ENCODE results near the gene GTF3C1.

The GTF3C1 gene

DNA sequence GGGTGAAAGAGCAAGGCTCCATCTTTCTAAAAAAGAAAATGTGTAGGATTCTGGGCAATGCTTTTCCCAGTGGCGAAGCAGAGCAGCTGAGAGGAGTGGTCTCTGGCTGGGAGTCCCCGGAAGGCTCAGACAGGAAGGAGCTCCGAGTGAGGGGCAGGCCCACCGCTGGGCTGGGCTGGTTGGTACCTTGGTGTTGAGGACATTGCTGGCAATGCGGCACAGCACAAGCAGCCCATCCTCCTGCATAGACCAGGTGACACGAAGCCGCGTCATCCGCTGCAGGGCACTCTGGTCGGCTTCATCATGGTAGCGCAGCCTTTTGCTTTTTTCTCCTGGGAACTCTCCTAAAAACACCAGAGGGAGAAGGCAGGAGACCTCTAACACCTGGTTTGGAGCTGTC, 63.9 kb downstream of the GTF3C1 start:
- DNase-seq (ENCODE audit: low read depth): no peak

DNA sequence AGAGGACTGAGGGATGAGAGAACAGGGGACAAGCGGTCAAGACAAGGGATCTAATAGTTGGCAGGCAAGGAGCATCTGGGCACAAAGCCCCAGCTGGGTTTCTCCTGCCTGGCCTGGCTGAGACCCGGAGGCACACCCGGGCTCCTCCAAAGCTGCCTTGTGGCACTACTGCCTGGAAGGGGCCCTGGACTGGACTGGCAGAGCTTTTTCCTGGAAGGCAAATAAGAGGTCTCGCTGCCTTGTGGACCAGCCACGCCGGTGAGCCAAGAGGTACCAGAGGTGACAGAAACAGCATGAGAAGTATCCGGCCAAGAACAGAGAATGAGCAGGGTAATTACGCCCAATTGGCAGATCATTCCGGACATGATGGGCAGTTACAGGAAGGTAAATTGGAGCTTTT, 64.6 kb downstream of the GTF3C1 start:
- DNase-seq (ENCODE audit: low read depth): no peak

DNA sequence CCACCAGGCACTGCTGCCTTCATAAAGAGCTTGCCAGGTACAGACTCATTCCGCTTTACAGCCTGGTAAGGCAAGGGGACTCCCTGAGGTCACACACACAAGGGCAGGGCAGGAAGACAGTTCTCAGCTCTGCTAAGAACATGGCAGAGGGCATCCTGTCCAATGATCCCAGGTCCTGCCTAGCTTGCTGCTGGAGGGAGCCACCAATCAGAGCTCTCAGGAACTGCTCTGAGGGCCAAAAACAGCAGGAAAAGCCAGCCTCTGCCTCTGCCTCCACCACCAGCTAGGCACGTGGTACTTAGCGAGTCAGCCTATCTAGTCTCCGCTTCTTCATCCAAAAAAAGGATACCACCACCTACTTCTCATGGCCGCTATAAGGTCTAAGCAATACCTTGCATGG, 66.1 kb downstream of the GTF3C1 start:
- no peak for DNase-seq (ENCODE audit: low read depth)

DNA sequence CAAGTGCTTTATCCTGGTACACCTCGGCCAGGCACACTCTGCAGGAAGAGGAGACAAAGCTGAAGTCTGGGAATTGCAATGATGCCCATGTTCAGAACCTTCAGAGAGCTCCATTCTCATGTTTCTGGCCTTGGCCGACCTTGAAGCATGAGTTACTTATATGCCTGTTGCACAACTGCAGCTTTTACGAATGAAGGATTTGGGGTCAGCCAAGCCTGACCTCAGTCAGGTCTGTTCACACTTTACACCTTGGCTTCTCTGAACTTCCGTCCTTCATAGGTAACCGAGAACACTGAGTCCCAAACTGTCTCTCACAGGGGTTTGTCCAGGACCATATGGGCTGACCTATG, 66.7 kb downstream of the GTF3C1 start:
- DNase-seq (ENCODE audit: low read depth): no peak

DNA sequence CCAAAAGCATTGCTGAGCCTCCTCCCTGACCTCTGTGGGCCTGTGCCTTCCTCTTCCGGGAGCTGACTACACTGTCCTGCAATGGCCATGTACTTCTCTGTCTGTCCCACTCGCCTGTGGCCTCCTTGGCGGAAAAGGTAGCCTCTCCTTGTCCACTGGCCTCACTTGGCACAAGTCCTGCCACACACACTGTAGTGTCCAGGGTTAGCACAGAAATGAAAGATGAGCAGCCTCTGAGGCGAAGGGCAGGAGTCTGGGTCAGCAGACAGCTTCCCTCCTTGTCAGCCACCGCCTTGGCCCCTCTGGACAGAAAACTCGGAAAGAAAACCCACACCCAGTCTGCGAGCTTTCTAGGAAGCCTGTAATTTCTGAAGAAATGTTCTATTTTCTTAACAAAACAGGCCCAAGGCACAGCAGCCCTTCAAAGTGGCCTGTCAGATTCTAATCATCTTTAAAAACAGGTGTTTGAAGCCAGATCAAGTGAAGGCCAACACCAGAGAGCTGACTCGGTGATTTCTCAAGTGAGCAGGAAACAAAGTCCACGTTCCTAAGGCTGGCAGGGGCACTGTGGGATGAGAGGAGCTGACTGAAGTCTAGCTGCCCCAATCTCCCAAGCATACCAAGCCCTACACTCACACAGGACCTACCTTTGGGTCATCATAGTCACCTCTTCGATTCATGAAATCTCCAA, 67.2 kb downstream of the GTF3C1 start:
- DNase-seq (ENCODE audit: low read depth): no peak

DNA sequence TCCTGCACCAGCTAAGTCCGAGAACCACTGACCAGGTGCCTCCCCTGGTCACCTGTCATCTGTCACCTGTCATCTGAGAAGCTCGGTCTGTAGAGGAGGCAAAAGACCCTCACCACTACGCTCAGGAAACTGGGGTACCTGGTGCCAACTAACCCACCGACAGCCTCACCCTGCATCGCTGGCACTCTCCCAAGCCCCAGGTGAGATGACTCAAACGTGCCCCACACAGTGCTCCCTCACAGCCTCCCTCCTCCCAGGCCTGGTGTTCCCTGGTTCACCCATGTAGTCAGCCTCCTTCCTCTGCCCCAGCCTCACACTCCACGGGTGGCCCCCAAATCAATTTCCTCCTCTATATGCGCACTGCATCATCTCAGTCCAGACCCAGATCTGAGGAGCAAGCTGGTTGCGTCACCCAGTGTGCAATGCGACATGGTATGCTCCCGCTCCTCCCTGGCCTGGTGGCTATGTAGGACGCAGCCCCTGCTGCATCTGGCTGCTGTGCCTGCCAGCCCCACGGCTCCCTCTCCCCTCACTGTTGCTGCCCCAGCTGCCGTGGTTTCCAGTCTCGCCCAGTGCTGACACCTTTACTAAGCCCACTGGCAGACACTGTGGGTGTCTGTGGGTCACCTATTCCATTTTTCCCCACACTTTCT, 68.3 kb downstream of the GTF3C1 start:
- DNase-seq (ENCODE audit: low read depth): no peak

DNA sequence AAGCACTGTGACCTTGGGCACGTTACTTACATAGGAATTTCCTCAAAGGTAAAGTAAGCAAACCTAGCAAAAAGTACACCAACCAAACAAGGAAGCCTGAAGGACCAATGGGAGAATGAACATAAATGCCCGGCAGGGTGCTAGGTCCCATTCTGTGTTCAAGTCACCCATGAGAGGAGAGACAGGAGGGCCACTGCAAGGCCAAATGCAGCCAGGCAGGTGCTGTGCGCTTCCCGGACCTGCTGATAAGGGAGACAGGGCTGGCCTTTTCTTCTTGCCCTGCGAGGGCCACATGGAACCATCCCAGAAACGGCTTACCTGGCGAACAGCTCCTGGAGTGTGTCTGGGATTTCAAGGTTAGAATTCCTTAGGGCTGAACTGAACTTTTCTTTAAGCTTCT, 69.0 kb downstream of the GTF3C1 start:
- no peak for DNase-seq (ENCODE audit: low read depth)

DNA sequence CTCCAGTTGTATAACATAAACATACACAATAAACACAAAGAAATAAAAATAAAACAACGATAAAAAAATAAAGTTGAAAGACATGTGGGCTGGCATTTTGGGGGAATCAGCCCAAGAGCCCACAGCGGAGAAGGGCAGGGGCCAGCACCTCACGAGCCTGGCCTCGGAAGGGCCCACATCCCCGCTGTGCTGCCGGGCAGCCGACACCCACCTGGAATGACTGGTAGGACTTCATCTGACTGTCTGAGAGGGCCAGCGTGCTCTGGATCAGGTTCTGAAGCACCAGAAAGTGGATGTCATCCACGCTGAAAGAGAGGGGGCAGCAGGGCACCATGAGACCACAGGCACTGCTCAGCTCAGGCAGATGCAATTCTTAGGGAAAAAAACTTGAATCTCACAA, 73.5 kb downstream of the GTF3C1 start:
- no peak for DNase-seq (ENCODE audit: low read depth)

DNA sequence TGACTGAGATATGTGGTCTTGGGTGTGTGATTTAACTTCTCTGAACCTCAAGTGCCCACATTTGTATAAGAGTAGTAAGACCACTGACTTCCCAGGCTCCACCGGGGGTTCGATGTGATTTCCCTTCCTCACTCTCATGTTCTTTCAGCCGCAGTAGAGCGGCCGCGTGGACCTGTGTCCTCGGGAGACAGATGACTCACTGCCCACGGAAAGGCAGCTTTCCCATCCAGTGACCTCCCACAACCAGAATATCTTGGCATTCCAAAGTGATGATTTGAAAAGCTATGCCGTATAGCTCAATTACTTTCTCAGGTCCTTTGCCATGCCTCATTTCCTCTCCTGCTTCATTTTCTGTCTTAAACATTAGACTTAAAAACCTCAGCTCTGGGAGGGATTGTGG, 74.2 kb downstream of the GTF3C1 start:
- no peak for DNase-seq (ENCODE audit: low read depth)

DNA sequence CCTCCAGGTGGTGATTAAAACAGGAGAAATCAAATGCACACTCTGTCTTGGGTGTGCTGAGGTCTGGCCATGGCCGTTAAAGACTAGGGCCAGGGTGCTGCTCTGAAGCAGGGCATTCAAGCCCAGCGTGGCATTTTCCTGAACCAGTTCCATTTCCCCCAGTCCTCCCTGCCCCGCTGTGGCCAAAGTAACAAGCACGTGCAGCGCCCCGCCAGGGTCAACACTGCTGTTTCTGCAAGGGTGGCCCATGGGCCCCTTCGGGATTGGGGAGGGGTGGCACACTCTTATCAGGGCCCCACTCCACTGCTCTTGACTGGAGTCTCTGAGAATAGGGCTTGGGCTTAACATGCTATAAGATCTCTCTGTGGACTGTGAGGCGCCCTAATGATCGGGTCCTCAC, 74.8 kb downstream of the GTF3C1 start:
- DNase-seq (ENCODE audit: low read depth): no peak

DNA sequence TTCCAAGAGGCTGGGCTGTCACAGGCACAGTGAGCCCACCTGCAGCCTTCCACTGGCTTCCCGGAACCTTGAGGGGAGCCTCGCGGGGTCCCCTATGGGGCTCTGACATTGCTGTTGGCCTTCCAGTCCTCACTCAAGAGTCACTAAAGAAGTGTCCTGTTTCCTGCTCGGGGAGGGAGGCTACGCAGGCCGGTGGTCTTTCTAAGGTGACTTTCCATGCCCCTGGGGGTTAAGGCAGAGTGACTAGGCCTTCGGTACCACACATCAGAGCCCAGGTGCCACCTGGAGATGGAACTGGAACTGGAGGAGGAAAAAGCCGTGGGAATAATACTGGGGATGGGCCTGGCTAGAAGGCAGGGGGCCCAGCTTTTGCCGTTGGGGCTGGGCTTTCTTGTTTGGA, 75.7 kb downstream of the GTF3C1 start:
- DNase-seq (ENCODE audit: low read depth): no peak

DNA sequence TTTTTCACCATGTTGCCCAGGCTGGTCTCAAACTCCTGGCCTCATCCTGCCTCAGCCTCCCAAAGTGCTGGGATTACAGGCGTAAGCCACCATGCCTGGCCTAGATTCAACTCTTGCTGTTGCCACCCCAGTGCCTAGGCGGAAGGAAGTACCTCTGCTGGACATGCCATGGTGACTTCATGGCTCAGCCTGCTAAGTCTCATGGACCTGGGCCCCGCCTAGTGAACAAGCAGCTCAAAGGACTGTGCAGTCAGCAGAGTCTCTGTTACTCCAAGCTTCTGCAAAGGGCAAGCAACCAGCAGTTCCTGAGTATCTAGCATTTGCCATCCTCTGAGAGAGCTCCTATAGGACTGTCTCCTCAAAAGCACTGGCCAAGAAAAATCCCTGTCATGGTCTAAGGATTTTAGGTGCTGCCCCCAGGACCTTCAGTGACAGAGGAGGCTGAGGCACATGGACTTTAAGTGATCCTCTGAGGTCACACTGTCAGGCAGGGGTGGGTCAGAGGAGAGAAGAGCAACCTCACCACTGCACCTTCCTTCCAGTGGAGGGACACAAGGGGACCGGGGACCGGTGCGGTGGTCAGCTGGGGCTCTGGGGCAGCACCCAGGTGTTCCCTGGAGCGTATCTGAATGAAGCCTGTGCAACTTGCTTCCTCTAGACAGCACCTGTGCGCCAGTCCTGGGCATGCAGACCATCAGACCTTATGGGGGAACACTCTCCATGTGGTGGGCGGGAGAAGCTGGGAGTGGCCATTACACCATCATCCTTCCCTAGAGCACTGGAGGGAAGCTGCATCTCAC, 76.4 kb downstream of the GTF3C1 start:
- DNase-seq (ENCODE audit: low read depth): no peak

DNA sequence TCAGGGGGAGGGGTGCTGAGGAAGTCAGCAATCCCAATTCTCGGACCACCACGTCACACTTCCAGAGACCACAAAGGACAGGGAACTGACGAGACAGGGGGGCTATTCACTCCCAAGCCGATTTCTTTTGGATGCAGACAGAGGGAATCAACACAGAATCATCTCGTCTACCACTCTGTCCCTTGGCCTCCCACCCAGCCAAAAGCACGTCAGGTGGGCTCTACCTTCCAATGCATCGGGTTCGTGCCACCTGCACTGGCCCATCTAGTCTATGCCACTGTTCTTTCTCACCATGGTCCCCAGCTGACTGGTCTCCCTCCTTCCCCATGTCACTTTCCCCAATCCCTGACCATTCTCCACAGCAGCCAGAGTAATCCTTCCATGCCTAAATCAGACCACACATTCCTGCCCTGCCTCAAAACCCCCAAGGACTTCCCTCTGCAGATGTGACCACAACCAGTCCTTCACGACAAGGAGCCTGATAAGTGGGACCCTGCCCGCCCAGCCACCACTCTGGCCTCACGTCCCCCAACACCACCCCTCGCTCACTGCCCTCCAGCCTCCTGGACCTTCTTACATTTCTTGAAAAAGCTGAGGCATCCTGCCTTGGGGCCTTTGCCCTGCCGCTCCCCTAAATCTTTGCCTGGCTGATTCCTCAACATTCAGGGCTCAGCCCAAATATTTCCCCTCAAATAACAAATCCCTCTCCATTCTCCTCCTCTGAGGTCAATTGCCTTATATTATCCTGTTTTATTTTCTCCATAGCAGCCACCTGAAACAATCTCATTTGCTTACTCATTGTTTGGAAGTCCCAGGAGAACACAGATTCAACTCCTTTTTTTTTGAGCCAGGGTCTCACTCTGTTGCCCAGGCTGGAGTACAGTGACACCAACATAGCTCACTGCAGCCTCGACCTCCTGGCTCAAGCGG, 77.4 kb downstream of the GTF3C1 start:
- no peak for DNase-seq (ENCODE audit: low read depth)

DNA sequence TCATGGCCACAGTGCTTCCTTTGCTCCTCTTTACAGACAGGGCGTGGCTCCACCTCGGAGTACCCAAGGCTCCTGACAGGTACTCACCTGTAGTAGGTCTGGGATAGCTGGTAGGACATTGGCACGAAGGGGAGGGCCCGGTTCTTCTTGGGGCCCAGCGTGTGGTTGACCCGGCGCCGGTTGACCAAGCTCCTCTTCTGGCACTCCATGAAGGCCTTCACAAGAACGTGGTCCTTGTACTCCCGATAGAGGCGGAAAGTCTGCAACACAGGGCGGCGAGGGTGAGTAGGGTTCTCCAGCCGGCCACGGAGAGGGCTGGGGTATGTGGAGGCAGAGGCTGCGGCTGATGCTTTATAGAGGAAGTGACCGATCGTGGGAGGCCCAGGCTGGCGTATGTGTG, 78.1 kb downstream of the GTF3C1 start:
- DNase-seq (ENCODE audit: low read depth): no peak

DNA sequence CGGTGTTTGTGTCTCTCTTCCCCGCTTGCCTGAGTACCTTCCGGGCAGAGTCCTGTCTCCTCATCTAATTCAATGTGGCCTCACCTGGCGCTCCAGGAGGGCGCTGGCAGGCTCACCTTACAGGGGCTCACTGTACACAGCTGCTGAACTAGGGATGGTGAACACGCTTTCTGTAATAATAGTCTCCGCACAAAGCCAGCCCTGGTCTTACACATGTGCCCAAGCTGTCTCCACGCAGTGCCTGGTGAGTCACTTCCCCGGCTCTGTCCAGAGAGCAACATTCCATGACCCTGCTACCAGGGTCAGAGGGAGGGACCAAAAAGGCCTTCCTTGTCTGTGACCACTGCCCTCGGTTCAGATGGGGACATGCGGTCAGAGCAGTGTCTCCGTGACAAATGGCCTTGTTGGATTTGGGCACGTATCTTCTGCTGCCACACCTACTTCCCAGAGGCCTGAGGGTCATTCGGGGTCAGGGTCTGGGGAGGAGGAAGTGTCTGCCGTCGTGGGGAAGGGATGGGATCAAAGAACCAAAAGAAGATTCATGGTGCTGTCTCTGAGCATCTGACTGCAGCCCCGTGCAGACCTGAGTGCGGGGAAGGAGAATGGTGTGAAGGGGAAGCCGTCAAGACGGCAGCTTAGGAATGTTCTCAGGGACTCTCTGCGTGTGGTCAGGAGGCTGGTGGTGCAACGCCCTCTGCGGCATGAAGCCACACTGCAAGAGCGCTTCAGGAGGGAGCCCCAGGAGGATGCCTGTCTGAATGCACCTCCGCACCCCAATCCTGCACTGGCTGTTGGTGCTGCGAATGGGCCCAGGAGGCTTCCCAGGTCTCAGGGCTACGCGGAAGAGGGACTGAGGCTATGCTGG, 78.9 kb downstream of the GTF3C1 start:
- no peak for DNase-seq (ENCODE audit: low read depth)

DNA sequence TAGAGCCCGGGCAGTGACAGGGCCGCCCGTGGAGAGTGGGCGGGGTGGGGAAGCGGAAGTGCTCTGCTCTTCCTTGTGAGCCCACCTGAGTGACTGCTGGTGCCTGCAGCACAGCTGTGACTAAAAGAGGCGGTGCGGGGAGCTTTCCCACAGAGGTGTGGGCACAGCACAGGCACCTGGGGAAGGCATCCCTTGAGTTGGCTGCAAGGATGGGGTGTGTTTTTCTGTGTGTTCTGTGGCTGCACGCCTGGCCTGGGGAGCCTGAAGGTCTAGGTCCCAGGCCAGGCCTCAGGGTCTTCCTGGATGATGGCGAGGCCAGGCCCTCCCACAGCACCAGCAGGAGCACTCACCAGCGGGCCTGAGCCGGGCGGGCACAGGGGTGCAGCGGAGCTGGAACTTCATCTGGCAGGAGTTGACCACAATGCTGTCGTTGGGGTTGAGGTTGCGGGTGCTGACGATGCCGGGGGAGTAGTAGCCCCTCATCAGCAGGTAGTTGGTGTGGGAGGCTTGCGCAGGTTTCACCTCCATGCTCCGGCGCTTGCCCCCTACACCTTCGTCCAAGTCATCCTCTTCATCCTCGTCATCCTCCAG, 80.7 kb downstream of the GTF3C1 start:
- no peak for DNase-seq (ENCODE audit: low read depth)

DNA sequence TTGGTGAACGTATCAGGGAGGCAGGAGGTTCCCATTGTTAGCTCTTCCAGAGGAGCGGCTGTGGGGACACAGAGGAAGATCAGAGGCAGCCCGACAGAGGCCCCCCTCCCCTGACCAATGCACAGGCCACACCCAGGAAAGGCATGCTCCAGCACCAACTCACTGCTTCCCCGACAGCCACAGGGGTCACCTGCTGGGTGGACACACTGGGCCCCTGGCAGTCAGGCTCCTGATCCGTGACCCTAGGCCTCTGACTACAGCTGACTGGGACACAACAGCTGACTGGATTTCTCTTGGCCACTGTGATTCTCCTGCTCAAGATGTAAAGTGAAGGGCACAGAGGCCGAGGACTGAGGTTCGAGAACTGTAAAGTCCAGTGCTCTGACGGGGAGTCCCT, 84.2 kb downstream of the GTF3C1 start:
- DNase-seq (ENCODE audit: low read depth): no peak

DNA sequence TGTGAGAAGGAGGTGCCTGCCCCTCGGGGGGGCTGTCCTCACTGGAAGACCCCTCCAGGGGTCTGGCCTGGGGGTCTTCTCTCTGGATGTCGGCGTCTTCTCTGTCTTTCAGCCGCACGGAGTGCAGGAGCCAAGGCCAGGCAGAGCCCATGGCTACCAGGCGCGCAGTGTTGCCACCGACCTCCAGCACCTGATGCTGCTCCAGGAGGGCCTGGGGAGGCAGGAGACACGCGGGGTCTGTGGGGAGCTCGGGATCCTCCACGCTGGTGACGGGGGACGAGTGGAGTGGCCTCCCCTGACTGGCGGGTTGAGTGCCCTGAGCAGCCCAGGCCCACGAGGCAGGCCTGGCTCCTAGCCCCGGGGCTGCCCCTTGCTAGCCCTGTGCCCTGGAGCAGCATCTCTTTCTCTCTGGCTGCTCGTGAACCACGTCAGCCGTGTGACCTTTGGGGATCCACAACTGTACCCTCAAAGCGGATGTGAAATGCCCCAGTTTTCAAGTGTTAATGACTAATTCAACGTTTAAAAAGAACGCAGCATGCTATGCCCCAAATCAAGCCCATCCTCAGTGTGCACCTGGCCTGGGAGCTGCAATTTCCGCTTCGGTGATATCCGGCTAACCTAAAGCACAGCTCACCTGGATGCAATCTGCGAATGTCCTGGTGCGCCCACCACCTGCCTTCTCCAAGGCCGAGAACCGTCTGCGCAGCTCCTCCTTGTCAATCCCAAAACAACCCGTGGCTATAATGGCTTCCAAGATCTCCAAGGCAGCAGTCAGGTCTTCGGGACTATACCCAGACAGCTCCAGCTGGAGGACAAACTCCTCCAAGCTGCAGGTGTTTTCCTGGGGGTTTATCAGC, 84.9 kb downstream of the GTF3C1 start:
- DNase-seq (ENCODE audit: low read depth): no peak

DNA sequence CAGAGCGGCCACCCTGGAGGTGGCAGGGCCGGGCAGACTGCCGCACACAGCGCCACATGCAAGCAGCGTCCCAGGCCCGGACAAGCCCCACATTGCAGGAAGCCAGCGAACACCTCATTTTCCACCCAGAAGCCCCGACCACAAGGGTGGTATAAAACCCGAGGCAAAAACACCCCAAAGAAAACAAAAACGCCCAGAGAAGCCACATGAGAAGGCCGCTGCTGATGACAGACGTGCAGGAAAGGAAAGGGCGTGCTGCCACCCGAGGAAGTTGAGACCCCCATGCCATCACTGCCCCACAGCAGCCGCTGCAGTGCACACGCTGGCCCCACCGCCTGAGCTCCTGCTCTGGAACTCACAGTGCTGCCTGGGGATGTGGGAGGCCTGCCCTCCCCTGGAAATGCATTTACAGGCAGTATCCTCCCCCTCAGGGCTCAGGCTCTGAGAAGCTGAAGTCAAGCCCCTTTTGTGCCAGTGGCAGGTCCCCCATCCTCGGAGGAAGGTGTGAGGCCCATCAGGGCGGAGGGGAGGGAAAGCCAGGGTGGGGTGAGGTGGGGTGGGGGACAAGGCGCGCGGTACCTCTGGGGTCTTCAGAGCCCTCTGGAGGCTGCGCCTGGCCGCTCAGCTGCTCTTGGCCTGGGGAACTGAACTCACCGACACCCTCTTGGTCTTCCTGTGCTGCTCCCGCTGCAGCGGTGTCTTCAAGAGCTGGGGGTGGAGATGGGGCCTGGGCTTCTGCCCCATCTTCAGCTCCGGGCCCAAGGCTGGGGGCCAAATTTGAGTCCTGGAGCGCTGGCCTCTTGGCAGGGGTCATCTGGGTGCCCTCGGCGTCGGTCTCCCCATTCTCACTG, 85.7 kb downstream of the GTF3C1 start:
- no peak for DNase-seq (ENCODE audit: low read depth)
